ENCODE data around the gene PBX3.

PBX3 gene

GRCh38 chr9:125949703-125950460, 202.7 kb downstream of the PBX3 start:
- DNase-seq (ENCODE audit: low spot score) = no peak

- no peak for DNase-seq (ENCODE audit: low spot score)
Observed at GRCh38 chr9:125950880-125951471, 203.8 kb downstream of the PBX3 start.

DNA sequence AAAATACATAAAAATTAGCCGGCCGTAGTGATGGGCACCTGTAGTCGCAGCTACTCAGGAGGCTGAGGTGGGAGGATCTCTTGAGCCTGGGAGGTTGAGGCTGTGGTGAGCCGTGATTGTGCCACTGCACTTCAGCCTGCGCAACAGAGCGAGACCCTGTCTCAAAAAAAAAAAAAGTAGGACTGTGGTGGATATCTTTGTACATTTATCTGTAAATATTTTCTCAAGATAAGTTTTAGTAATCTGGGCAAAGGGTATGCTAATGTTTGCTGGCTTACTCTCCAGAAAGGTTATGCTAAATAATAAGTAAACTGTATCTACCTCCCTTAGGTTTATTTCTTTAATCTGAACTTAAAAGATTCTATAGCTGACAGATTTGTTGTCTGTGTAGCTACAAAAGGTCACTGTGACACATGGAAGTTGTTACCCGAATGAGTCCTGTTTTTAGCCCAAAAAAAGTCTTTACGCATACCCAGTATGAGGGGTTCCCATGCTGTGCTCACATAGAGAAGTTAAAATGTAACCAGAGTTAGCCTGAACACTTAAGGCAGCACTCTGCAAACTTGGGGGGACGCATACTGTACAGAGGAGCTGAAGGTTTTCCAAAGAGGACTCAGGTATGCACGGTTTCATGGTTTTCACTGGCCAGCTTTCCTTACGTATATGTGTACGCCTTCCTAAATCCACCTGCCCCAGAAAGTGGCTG, 206.3 kb downstream of the PBX3 start:
- no peak for DNase-seq (ENCODE audit: low spot score)

GRCh38 chr9:125956102-125956501, 208.9 kb downstream of the PBX3 start:
- no peak for DNase-seq (ENCODE audit: low spot score)

GRCh38 chr9:125959315-125959714, 212.1 kb downstream of the PBX3 start:
- no peak for DNase-seq (ENCODE audit: low spot score)

DNA sequence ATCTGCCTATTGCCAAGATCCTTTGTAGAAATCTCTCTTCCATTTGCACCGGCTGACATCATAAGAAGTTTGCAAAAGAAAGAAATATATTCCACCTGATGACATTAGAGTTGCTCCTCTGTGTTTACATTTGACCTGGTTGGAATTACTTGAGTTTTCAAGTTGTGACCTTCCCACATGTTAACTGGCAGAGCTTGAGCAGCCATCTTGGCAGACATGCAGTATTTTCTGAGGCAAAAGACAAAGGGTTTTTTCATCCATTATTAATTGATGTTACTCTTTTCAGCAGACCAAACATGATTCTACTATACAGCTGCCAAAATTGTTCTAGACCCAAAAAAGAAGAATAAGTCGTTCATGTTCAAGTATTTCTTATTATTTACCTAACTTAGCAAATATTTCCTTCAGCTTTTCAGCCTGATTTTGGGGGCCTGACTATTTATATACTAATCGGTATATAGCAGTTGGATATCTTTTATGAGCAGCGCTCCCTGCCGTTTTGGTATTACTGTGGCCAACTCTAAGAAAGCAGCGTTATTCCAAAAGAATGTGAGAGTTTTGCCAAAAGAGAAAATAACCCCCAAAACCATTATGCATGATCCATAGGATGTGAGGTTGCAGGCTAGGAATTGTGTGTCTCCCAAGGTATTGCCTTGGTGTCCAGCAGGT, 212.9 kb downstream of the PBX3 start:
- no peak for DNase-seq (ENCODE audit: low spot score)

- no peak for DNase-seq (ENCODE audit: low spot score)
Observed at GRCh38 chr9:125960626-125961025, 213.5 kb downstream of the PBX3 start.

DNA sequence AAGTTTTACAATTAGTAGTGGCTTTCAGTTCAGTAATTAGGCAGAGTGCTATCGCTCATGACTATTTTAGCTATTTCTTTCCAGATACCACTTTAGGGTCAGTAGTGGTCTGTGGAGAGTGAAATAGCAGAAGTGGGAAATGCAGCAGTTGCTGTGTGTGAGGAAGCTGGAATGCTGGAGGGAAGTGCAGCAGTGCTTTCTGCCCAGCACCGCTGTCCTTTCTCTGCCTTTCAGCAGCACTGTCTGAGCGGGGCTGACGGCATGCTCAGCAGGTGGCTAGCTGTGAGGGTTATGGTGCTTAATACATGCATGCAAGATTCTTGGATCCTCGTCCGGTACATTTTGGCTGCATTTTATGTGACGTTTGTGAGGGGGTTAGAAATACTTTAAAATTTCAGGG, 213.9 kb downstream of the PBX3 start:
- no peak for DNase-seq (ENCODE audit: low spot score)

- DNase-seq (ENCODE audit: low spot score) = no peak
Observed at GRCh38 chr9:125963932-125964331, 216.8 kb downstream of the PBX3 start.

DNA sequence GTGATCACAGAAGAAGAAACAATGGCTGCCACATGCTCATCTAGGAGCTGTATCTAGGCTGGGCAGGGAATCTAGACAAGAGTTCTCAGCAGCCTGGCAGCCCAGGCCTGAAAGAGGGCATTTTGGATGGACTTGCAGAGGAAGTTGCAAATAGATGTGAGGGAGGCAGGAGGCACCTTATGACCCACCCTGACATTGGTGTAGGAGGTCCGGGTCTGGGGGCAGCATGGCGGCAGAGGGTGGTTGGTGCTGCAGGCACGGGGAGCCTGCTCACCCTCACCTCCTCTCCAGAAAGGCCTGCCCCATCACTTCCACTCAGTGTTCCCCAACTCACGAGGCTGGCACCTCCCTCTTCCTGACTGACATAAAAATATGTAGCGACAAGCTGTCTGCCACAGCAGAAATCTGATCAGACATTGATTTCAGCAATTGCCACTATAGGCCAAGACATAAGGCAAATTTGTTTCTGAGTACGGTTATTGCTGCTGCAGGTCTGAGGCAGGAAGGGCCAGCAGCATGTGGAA, 217.6 kb downstream of the PBX3 start:
- DNase-seq (ENCODE audit: low spot score) = no peak

DNA sequence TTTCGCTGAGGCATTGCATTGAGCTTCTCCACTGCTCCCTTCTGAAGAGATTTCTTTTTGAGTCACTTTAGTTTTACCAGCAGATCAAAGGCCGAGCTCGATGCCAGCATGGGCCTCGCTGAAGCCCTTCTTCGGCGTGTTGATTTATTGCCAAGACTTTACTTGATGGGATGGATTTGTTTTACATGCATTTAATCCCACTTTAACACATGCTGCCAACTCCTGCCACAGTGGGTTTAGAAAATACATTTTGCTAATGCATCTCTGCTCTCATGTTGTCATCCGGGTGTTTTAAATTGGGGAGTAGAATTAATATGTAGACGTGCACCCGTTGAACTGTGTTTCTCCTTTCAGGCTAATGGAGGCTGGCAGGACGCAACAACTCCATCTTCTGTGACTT, 218.3 kb downstream of the PBX3 start:
- DNase-seq (ENCODE audit: low spot score) = no peak

- DNase-seq (ENCODE audit: low spot score) = no peak
Observed at GRCh38 chr9:125966466-125966865, 219.3 kb downstream of the PBX3 start.

GRCh38 chr9:125966959-125967711, 220.0 kb downstream of the PBX3 start:
- DNase-seq (ENCODE audit: low spot score) = no peak

DNA sequence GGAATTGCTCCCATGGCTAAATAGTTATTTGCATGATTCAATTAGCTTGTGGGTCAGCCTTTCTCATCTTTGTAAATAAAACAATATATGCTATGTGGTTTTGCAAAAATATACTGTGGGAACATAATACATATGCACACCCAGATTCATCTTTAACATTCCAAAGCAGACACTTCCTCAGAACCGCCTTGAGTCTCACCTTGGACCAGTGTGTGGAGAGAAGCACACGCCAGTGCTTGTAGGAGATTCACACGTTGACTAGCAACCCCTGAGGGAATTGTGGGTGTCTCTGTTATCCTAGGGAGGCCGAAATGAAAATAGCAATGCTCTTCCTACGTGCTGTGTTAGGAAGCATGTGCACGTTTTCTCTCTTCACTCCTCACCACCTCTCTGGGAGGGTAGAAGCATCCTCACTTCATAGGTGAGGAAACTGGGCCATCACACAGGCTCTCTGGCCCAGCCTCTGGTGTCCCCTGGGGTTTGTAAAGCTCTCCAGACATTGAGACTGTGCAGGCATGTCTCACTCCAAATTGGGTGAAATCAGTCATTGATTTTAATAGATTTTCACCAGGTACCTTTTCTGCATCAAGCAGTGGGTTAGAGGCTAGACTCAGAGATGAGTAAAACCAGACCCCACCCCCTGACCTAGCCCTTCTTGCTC, 221.7 kb downstream of the PBX3 start:
- DNase-seq (ENCODE audit: low spot score) = no peak

DNA sequence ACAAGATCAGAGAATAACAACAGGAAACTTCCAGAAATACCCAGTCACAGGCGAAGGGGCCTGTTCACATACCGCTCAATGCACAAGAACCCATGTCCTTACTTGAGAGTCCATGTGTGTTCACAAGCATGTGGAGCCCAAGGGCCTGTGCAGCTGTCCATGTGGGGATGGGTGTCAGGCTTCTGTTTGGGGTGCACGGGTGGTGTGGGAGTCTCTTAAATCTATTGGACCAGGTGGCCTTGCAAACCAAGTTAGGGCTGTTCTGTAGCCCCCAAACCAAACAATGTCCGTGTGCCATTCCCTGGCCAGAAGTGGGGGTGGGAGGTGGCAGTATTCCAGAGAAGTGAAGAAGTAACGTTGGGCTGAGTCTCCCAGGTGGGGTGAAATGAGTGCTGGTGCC, 222.3 kb downstream of the PBX3 start:
- no peak for DNase-seq (ENCODE audit: low spot score)

DNA sequence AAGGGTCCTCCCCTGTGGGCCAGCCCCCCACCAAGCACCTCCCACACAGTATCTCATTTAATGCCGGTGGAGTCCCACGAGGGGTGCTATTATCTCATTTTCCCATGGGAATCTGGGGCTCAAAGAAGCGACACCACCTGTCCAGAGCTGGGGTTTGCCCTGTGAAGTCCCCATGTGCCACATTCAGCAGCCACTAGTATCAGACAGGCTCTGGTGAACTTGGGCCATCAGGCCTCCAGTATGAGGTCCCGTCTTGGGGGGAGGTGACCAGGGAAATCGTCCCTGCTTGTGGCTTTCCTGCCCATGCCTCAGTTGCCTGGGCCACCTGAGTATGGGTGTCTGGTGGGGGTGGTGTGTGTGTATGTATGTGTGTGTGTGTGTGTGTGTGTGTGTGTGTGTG, 222.7 kb downstream of the PBX3 start:
- DNase-seq (ENCODE audit: low spot score) = no peak

GRCh38 chr9:125970340-125970739, 223.2 kb downstream of the PBX3 start:
- DNase-seq (ENCODE audit: low spot score) = no peak

DNA sequence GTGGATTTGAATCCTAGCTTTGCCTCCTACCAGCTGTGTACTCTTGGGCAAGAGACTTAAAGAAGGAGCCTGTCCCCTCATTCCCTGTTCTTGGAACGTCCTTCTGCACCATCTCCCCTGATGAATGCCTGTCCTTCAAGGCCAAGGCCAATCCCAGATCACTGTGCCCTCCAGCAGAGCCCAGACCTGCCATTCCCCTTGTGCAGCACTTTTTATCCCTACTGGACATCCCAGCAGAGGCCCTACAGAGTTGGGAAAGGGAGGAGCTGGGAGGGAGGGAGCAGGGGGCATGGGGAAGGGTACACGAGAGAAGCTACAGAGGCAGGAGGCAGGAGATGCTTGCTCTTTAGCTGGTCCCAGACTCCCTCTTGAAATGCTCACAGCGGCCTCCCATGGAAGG, 223.9 kb downstream of the PBX3 start:
- no peak for DNase-seq (ENCODE audit: low spot score)

- DNase-seq (ENCODE audit: low spot score) = no peak
Observed at GRCh38 chr9:125972012-125972729, 225.0 kb downstream of the PBX3 start.

GRCh38 chr9:125973547-125973946, 226.4 kb downstream of the PBX3 start:
- DNase-seq (ENCODE audit: low spot score) = no peak

DNA sequence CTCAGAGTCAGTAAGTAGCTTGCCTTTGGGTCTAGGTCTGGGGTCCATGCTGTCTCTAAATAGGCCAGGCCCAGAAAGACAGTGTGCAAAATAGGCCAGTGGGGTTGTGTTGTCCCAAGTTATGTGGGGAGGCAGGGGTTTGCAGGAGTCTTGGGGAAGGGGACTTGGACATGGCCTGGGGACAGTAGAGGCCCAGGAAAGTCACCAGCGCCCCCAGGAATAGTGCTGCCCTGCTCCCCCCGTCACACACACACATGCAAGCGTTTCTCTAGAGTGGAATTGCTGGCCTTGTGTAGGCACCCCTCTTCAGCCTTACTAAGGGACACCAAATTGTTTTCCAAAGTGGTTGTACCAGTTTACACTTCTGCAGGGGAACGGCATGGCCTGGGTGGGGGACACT, 227.5 kb downstream of the PBX3 start:
- DNase-seq (ENCODE audit: low spot score) = no peak
